Activated naive CD8-positive, alpha-beta T cell treated with anti-CD3 and anti-CD28 coated beads, Interleukin-2, amount 10 ng/mL, durations not matched to agents 7 days and 5 days (primary cell): Measurements from ENCODE around the gene ABR. TPM values are rescaled to one million over a fixed set of nuclear protein-coding genes. Genes with fewer than 3 reads are reported as not detected.

ENCODE experiments used
- ATAC-seq: fragments of 150-1000 bp; cut with Tn5 transposase; one replicate; pipeline ENCODE4 v1.10.0; 2021; ENCODE audit warnings: low read depth, moderate library complexity
- POLR2A ChIA-PET: fragments of 350-600 bp; sonication (Branson Sonifier 250); formaldehyde crosslinking; loops from one replicate; lab custom pipeline; 2021; ENCODE audit warnings: antibody characterized with exemption; lab: Charles Lee
- DNase-seq: peaks from one replicate; pipeline ENCODE4 v3.0.0; 2021
- H3K27ac Mint-ChIP-seq: one replicate; pipeline ENCODE4 v1.8.0; 2022; ENCODE audit warnings: mild to moderate bottlenecking, mixed read lengths
- H3K27me3 Mint-ChIP-seq: one replicate; pipeline ENCODE4 v1.8.0; 2022; ENCODE audit warnings: mild to moderate bottlenecking, moderate library complexity, mixed read lengths
- H3K36me3 Mint-ChIP-seq: one replicate; pipeline ENCODE4 v1.8.0; 2021; ENCODE audit warnings: mild to moderate bottlenecking, mixed read lengths
- H3K4me1 Mint-ChIP-seq: one replicate; pipeline ENCODE4 v1.8.0; 2021; ENCODE audit warnings: mixed read lengths
- H3K4me3 Mint-ChIP-seq: one replicate; pipeline ENCODE4 v1.8.0; 2022; ENCODE audit warnings: mild to moderate bottlenecking, moderate library complexity, mixed read lengths
- H3K9me3 Mint-ChIP-seq: one replicate; pipeline ENCODE4 v1.8.0; 2021; ENCODE audit warnings: mixed read lengths
- total RNA-seq, 2 experiments: library from RNA; stranded (reverse); gene quantifications; one replicate each; pipeline ENCODE4 v1.2.3, GENCODE V29; 2021

The ABR gene
- total RNA-seq, 2 experiments from 2014 or later: 156 to 158 TPM

DNA sequence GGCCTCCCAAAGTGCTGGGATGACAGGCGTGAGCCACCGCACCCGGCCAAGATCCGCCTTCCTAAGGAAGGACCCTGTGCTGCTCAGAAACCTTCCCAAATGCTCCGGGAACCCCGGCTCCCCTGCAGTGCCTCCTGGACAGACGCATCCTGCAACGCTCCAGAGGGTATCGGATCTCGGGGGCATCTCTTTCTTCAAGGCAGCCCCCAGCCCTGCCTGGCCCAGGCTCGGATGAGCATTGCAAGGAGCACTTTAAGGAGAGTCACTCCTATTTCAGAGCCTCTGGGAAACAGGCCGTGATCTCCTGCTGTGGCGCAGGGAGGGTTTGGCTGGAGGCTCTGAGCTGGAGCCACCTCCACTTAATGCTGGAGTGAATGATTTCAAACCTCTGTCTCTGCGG, 17.2 kb upstream of the ABR start:
- DNase-seq (no peak), ATAC-seq (no peak)
- no peaks in the 10 kb centered on the region for H3K9me3 Mint-ChIP-seq
- H3K4me3 Mint-ChIP-seq: peak overlapping the region; percentile 70
- peak overlapping the region; percentile 94 for H3K27ac Mint-ChIP-seq
- H3K4me1 Mint-ChIP-seq: peaks cover 62% of the 10 kb centered on the region
- H3K36me3 Mint-ChIP-seq: peaks cover 2% of the 10 kb centered on the region
- POLR2A ChIA-PET: interaction anchor here (1.1 to 1.6 kb wide), 3 partner anchors 15 to 62 kb away, joined by 5 to 10 read pairs (median 6); no protein-coding TSS in a partner anchor
- H3K27me3 Mint-ChIP-seq: no peaks in the 10 kb centered on the region

DNA sequence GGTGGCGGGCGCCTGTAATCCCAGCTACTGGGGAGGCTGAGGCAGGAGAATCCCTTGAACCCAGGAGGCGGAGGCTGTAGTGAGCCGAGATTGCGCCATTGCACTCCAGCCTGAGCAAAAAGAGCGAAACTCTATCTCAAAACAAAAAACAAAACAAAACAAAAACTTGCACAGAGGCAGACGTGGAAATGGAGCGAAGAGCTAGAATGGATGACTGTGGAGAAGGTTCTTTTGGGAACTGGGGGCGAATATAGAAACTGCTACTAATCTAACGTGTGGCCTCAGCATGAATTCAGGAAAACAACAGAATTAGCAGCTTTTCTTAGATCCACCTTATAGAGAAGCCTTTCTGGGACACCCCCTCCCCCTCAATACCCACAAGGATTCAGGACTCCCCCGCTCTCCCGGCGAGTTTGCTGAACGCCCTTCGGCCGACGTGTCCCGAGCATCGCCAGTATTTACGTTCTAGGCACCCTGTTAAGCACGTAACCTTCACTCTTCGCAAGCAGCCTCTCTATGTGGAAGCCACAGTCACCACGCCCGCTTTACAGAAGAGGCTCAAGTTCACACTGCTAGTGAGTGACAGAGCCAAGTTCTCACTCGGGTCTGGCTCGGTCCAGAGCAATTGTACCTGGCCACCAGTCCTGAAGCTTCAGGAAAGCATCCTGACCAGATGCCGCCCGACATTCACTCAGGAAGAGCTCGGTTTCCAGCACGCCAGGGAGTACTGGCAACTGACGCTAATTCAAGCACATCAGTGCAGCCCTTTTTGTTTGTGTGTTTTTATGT, 13.3 kb upstream of the ABR start:
- Mint-ChIP-seq H3K4me3 (no peak overlapping the region), H3K36me3 (peaks cover 2% of the 10 kb centered on the region), H3K4me1 (peaks cover 37% of the 10 kb centered on the region), H3K27ac (no peak overlapping the region), H3K27me3 (peaks cover 5% of the 10 kb centered on the region), H3K9me3 (no peaks in the 10 kb centered on the region)
- no peak for ATAC-seq
- no peak for DNase-seq
- POLR2A ChIA-PET: no interaction called here

DNA sequence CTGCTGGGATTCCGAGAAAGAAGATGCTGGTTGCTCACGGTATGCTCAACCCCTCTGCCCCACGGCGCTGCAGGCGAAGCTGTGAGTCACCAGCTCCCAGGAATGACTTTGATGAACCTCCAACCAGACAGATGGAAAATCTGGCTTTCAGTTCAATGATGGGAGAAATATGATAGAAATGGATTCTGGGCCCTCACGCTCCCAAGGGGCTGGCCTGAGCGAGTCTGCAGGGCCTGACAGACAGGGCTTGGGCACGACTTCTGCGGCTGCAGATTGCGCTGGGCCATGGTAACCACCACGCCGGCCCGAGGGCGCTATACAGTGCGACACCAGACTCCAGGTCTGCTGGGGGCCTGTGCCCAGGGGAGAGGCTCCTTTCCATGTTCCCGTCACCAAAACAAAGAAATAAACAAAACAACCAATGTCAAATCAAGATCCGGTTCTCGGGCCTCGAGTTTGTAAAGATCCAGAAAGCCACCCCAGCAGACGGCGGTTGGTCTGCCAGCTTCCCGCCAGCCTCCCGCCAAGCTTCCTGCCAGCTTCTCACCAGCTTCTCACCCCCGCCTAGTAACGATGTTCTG, 11.1 kb upstream of the ABR start:
- Mint-ChIP-seq H3K9me3 (no peaks in the 10 kb centered on the region), H3K27me3 (peaks cover 10% of the 10 kb centered on the region), H3K4me3 (no peak overlapping the region), H3K27ac (no peak overlapping the region), H3K4me1 (peaks cover 24% of the 10 kb centered on the region), H3K36me3 (no peaks in the 10 kb centered on the region)
- no peak for ATAC-seq
- DNase-seq: no peak
- POLR2A ChIA-PET: no interaction called here

DNA sequence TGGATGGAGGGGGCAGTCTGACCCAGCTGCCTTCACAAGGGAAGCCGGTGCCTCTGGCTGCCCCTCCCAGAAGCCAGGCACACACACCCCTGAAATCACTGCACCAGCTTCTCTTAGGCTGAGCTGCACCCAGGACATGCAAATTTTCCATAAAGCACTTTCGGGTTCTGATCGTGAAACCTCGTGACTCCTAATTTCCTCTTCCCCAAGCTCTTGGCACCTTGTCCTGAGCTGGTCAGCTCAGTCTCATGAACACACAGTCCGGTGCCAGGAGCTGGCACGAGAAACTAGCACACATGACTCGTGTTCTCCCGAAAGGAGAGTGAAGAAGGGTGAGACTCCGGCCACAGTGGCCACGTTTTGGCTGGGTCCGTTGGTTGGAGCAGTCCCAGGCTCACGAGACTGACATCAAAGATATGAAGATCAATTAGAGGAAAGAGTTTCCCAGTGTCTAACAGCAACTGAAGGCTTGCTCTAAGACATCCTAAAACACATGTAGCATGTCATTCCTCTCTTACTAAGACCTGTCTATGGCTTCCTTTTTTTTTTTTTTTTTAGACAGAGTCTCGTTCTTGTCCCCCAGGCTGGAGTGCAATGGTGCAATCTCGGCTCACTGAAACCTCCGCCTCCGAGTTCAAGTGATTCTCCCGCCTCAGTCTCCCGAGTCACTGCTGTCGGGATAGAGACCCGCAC, 9.2 kb upstream of the ABR start:
- DNase-seq (no peak), ATAC-seq (no peak)
- peaks cover 19% of the 10 kb centered on the region for H3K4me1 Mint-ChIP-seq
- POLR2A ChIA-PET: no interaction called here
- no peak overlapping the region for H3K4me3 Mint-ChIP-seq
- peaks cover 12% of the 10 kb centered on the region for H3K27me3 Mint-ChIP-seq
- no peak overlapping the region for H3K27ac Mint-ChIP-seq
- no peaks in the 10 kb centered on the region for H3K36me3 Mint-ChIP-seq
- H3K9me3 Mint-ChIP-seq: no peaks in the 10 kb centered on the region

DNA sequence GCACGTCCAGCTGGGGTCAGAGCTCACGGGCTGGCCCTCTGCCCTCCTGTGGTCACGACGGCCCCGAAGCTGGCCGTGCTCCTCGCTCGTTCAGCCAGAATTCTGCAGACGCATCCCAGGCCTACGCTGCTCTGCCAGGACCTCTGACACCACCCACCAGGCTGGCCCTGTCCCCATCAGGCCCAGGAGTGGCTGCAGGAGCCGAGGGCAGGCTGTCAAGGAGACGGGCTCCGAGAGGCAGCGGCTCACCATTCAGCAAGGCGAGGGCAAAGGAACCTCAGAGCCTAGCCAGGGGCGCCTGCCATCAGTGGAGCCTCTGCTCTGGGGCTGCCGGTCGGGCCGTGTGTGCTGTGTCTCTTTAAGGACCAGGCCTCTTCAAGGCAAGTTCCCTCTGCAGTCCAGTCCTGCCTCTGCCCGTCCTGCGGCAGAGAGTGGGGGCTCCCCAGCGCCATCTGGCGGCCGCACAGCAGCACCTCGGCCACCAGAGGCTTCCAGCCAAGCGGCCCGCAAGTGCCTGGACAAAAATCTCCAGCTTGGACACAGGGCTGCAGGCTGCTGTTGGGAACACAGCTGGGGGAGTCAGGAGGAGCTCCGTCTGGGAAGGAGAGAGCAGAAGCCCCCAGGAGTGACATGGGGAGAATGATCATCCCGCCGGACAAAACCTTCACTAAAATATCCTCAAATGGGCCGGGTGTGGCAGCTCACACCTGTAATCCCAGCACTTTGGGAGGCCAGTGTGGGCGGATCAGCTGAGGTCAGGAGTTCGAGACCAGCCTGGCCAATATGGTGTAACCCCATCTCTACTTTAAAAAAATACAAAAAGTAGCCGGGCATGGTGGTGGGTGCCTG, 7.4 kb upstream of the ABR start:
- DNase-seq (peak; percentile 85), ATAC-seq (peak; percentile 91)
- H3K4me3 Mint-ChIP-seq: no peak overlapping the region
- no peaks in the 10 kb centered on the region for H3K36me3 Mint-ChIP-seq
- POLR2A ChIA-PET: interaction anchor here (1.0 kb wide), 2 partner anchors 11 to 41 kb away, joined by 3 to 4 read pairs; no protein-coding TSS in a partner anchor
- H3K9me3 Mint-ChIP-seq: no peaks in the 10 kb centered on the region
- H3K27ac Mint-ChIP-seq: no peak overlapping the region
- peaks cover 16% of the 10 kb centered on the region for H3K4me1 Mint-ChIP-seq
- peaks cover 12% of the 10 kb centered on the region for H3K27me3 Mint-ChIP-seq

DNA sequence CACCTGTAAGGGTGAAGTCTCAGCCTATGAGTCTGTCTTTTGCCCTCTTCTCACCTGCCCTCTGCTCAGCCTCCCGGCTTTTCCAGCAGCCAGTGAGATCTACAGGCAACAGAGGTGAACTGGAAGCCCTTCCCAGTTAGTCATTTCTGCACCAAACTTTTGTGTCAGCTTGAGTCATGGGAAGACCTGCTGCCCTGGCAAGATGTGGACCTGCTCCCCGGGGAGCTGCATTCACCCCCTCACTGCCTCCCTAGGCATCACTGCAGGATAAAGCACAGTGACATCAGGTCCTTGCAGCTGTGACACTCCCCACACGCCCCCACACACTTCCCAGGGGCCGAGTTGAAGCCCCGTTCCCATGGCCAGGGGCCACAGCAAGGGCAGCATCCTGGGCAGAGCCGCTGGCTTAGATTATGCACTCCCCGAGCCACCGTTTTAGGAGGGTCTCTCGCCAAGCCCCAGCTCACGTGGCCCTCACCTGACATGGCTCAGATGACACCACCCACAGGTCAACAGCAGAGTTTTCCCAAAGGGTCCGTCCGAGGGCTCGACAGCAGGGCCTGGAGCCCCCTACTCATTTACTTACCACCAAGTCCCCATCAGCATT, 6.5 kb upstream of the ABR start:
- Mint-ChIP-seq H3K27ac (no peak overlapping the region), H3K4me3 (no peak overlapping the region), H3K9me3 (no peaks in the 10 kb centered on the region), H3K36me3 (no peaks in the 10 kb centered on the region), H3K27me3 (peaks cover 12% of the 10 kb centered on the region), H3K4me1 (peaks cover 11% of the 10 kb centered on the region)
- ATAC-seq (no peak), DNase-seq (no peak)
- POLR2A ChIA-PET: interaction anchor here (1.0 kb wide), 2 partner anchors 12 to 42 kb away, joined by 3 to 4 read pairs; no protein-coding TSS in a partner anchor

DNA sequence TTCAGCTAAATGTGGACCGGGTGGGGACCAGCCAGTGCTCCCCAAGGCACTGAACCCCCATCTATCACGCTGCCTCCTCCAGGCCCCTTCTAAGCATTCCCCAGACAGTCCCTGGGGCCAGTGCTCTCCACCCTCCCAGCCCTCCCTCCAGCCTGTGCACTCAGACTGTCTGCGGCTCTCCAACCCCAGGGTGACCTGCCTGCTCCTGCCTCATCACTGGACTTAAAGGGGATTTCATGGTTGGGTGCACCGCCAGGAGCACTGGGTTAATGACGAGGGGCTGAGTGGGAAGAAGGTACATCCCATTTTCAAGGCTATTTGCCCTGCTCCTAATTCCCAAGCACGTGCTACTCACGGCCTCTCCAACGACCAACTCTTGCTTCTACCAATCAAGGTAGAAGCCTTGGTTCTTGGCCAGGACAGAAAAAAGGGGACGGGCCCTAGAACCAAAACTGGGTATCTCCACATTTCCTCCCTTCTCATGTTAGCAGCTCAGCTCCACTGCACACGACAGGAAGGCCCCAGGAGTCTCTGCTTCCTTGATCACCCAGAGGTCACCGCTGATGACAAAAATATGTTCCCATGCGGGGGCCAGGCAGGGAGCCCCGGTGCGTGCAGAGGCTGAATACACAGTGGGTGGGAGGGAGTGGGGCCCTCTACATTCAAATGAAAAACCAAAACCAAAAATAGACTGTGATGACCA, 3.5 kb upstream of the ABR start:
- peaks cover 8% of the 10 kb centered on the region for H3K4me1 Mint-ChIP-seq
- H3K4me3 Mint-ChIP-seq: no peak overlapping the region
- no peak overlapping the region for H3K27ac Mint-ChIP-seq
- H3K27me3 Mint-ChIP-seq: peaks cover 17% of the 10 kb centered on the region
- POLR2A ChIA-PET: interaction anchor here (2.4 kb wide), 1 partner anchor 14 kb away, joined by 5 read pairs; no protein-coding TSS in a partner anchor
- ATAC-seq (peak; percentile 38), DNase-seq (no peak)
- H3K36me3 Mint-ChIP-seq: no peaks in the 10 kb centered on the region
- H3K9me3 Mint-ChIP-seq: no peaks in the 10 kb centered on the region

DNA sequence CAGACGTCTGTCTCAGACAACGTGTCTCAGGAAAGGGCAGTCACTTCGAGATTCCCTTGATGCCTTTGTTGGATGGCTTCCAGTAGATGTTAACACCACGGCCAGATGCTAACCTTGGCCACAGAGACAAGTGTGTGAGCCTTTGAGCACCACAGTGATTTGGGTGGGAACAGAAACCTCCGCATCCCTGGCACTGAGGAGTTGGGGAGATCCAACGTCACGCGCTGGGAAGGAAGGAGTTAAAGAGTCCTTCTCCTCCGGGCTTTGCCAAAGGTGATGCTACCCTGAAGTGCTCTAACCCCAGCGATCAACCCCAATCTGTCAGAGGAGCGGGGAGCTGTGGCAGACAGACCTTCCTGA, 3.0 kb upstream of the ABR start:
- DNase-seq: no peak
- Mint-ChIP-seq H3K27ac (no peak overlapping the region), H3K4me3 (no peak overlapping the region), H3K9me3 (no peaks in the 10 kb centered on the region), H3K36me3 (no peaks in the 10 kb centered on the region), H3K27me3 (peaks cover 17% of the 10 kb centered on the region), H3K4me1 (peaks cover 9% of the 10 kb centered on the region)
- POLR2A ChIA-PET: interaction anchor here (2.4 kb wide), 1 partner anchor 15 kb away, joined by 5 read pairs; no protein-coding TSS in a partner anchor
- no peak for ATAC-seq

DNA sequence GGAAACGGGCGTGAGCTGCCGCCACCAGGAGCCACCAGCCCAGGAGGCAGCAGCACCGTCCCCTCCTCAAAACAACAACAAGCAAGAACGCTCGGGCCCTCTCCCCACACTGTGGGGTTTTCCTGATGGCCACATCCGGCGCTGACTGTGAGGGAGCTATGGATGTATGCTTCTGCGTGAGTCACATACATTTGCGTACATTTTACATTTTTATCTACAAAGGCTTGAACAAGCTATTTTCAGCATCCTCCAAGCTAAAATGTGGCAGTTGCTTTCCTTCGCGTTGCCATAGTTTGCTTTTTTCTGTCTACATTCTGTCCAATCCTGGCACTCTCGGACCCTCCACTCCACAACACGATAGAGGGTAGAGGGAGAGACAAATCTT, 2.0 kb upstream of the ABR start:
- H3K4me1 Mint-ChIP-seq: peaks cover 8% of the 10 kb centered on the region
- ATAC-seq (no peak), DNase-seq (no peak)
- POLR2A ChIA-PET: interaction anchor here (0.8 to 2.4 kb wide), 2 partner anchors 16 to 70 kb away, joined by 3 to 5 read pairs; no protein-coding TSS in a partner anchor
- no peak overlapping the region for H3K4me3 Mint-ChIP-seq
- H3K36me3 Mint-ChIP-seq: no peaks in the 10 kb centered on the region
- no peak overlapping the region for H3K27ac Mint-ChIP-seq
- peaks cover 14% of the 10 kb centered on the region for H3K27me3 Mint-ChIP-seq
- H3K9me3 Mint-ChIP-seq: no peaks in the 10 kb centered on the region

DNA sequence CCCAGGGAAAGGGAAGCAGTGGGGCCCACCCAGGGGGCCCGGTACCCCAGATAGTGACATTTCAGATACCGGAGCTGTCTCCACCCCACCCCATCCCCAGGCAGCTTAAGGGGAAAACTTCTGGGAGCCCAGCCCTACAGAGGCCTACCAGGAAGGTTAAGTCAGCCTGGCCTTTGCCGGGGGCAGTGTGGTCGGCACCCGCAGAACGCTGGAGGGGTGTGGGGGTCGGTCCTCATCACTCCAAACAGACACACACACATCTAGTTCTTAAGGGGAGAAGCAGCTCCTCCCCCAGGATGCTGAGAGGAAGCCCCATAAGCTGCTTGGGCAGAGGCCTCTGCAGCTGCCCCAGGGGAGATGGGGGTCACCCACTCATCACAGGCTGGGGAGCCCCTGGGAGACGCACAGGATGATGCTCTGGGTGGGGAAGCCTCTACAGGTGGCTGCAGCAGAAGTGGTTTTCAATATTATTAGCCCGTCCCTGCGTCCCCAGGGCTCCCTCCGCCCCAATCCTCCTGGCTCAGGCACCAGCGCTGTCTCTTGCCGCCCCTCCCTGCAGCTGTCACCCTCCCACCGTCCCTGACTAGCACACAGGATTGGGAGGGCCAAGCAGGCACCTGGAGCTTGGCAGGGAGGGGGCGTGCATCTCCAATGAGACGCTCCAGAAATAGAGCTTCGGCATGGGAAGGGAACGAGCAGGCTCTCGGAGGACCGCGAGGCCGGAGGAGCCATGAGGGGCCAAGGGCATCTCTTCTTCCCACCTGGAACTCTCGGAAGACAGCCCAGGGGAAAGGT, 1.4 kb upstream of the ABR start:
- Mint-ChIP-seq H3K27ac (no peak overlapping the region), H3K9me3 (no peaks in the 10 kb centered on the region), H3K4me1 (peaks cover 8% of the 10 kb centered on the region), H3K27me3 (peaks cover 17% of the 10 kb centered on the region), H3K4me3 (no peak overlapping the region), H3K36me3 (no peaks in the 10 kb centered on the region)
- no peak for ATAC-seq
- no peak for DNase-seq
- POLR2A ChIA-PET: interaction anchor here (0.8 to 2.4 kb wide), 2 partner anchors 16 to 69 kb away, joined by 3 to 5 read pairs; no protein-coding TSS in a partner anchor

DNA sequence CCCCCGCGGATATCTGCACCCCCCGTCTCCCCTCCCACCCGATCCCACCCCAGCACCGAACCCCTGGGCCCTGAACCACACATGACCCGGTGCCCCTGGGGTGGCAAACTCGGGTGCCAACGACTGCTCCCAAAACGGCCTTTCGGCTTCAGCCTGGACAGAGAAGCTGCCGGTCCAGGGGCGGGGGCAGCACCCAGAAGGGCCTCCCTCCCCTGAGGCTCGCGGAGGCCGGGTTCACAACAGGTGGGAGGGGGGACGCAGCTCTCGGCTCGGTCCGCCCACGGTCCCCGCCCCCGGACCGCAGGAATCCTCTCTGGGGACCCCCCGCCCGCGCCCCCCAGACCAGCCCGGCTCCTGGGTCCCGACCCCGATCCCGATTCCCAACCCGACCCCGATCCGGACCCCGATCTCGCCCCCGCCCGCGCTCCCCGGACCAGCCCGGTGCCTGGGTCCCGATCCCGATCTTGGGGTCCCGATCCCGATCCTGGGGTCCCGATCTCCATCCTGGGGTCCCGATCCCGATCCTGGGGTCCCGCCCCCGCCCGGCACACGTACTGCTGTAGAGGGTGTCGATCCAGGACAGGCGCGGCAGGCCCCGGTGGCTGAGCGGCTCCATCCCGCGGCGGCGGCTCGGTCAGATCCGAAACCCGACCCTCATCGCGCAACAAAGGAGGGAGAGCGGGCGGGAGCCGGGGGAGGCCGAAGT, 516 bp downstream of the ABR start:
- Mint-ChIP-seq H3K9me3 (no peaks in the 10 kb centered on the region), H3K36me3 (no peaks in the 10 kb centered on the region), H3K27me3 (peaks cover 15% of the 10 kb centered on the region), H3K4me3 (peak overlapping the region; percentile 80), H3K27ac (no peak overlapping the region), H3K4me1 (peaks cover 8% of the 10 kb centered on the region)
- DNase-seq (no peak), ATAC-seq (no peak)
- POLR2A ChIA-PET: no interaction called here
